Liver (tissue), 3 donors: ENCODE results near the gene EFEMP2.

ENCODE experiments used
- CTCF ChIP-seq: fragments of 150-350 bp; IDR thresholded peaks from 2 replicates; pipeline ENCODE4 v1.5.1; 2017; ENCODE audit warnings: improper control_type of control experiment, low read depth, low read length; ENCODE audit not compliant: missing input control
- GABPA ChIP-seq, 2 donors: IDR thresholded peaks in 1 of 2; conservative IDR thresholded peaks in 1 of 2; 2 replicates each; pipeline ENCODE4 v1.6.1; 2016; ENCODE audit warnings: antibody characterized with exemption in 2 of 2, mild to moderate bottlenecking in 1 of 2, moderate library complexity in 1 of 2
- JUND ChIP-seq, 2 donors: IDR thresholded peaks; 2 replicates each; pipeline ENCODE4 v1.6.1; 2016; ENCODE audit warnings: antibody characterized with exemption in 2 of 2
- MAX ChIP-seq: IDR thresholded peaks from 2 replicates; pipeline ENCODE4 v1.6.1; 2016; ENCODE audit warnings: antibody characterized with exemption
- RAD21 ChIP-seq, 2 donors: IDR thresholded peaks; 2 replicates each; pipeline ENCODE4 v1.6.1; 2016; ENCODE audit warnings: antibody characterized with exemption in 2 of 2, mild to moderate bottlenecking in 2 of 2
- REST ChIP-seq: IDR thresholded peaks from 2 replicates; pipeline ENCODE4 v1.6.1; 2016; ENCODE audit warnings: antibody characterized with exemption, mild to moderate bottlenecking
- RXRA ChIP-seq, 2 donors: IDR thresholded peaks; 2 replicates each; pipeline ENCODE4 v1.6.1; 2017 to 2018; ENCODE audit warnings: antibody characterized with exemption in 2 of 2, mild to moderate bottlenecking in 1 of 2
- SP1 ChIP-seq: IDR thresholded peaks from 2 replicates; pipeline ENCODE4 v1.6.1; 2018; ENCODE audit warnings: antibody characterized with exemption, mild to moderate bottlenecking
- TAF1 ChIP-seq: conservative IDR thresholded peaks from 2 replicates; pipeline ENCODE4 v1.6.1; 2016; ENCODE audit warnings: antibody characterized with exemption, mild to moderate bottlenecking
- YY1 ChIP-seq: IDR thresholded peaks from 2 replicates; pipeline ENCODE4 v1.6.1; 2016; ENCODE audit warnings: antibody characterized with exemption, mild to moderate bottlenecking
- ZBTB33 ChIP-seq: IDR thresholded peaks from 2 replicates; pipeline ENCODE4 v1.6.1; 2016; ENCODE audit warnings: antibody characterized with exemption
- donor health status: healthy.
- donor health status: healthy.

GRCh38 chr11:65879617-65880016 lies 7.0 kb upstream of the EFEMP2 start, which contains the start of gene CTSW:
- TF ChIP-seq CTCF, result no peak
- TF ChIP-seq ZBTB33, result no peak
- TF ChIP-seq MAX, result no peak
- no peak for TF ChIP-seq RAD21 (IDR thresholded peaks at IDR 0.05)
- no peak for TF ChIP-seq REST
- no peak for TF ChIP-seq TAF1
- no peak for TF ChIP-seq JUND (IDR thresholded peaks at IDR 0.05)
- TF ChIP-seq YY1, result no peak
- TF ChIP-seq SP1, result no peak
- TF ChIP-seq GABPA (IDR thresholded peaks at IDR 0.05 in 1 of 2, conservative IDR thresholded peaks at IDR 0.05 in 1 of 2), result no peak
- no peak for TF ChIP-seq RXRA (IDR thresholded peaks at IDR 0.05)
